HG03520 (cell line): ENCODE results near the gene GTF3C5.
"Not testable (repeated sequence)": the region's sequence is repeated elsewhere in the genome, so short reads cannot be mapped to it uniquely, and the experiment has no call there.

Source experiments
- ATAC-seq: cut with Tn5 transposase; IDR thresholded peaks from one replicate; pipeline ENCODE4 v1.9.1; 2021; ENCODE audit warnings: mild to moderate bottlenecking, moderate library complexity; ENCODE audit not compliant: unreplicated experiment

GTF3C5 gene

DNA sequence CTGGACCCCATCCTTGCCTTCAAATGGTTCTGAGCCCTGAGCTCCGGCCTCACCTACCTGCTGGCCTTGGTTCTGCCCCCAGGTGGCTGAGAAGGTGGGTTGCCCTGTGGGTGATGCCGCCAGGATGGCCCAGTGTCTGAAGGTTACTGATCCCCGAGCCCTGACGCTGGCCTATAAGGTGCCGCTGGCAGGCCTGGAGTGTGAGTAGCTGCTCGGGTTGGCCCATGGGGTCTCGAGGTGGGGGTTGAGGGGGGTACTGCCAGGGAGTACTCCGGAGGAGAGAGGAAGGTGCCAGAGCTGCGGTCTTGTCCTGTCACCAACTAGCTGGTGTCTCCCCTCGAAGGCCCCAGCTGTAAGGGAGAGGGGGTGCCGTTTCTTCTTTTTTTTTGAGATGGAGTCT lies 36.2 kb downstream of the GTF3C5 start:
- ATAC-seq, result no peak

DNA sequence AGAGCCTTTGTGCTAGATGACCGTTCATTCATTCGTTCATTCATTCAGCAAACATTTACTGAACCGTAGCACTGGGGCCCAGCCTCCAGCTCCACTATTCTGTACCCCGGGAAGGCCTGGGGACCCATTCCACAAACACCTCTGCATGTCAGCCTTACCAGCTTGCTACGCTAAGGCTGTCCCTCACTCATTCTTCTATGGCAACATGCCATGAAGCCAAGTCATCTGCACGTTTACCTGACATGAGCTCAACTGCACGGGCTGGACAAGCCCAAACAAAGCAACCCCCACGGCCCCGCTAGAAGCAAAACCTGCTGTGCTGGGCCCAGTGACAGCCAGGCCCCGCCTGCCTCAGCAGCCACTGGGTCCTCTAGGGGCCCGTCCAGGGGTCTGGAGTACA lies 37.0 kb downstream of the GTF3C5 start:
- no peak for ATAC-seq

DNA sequence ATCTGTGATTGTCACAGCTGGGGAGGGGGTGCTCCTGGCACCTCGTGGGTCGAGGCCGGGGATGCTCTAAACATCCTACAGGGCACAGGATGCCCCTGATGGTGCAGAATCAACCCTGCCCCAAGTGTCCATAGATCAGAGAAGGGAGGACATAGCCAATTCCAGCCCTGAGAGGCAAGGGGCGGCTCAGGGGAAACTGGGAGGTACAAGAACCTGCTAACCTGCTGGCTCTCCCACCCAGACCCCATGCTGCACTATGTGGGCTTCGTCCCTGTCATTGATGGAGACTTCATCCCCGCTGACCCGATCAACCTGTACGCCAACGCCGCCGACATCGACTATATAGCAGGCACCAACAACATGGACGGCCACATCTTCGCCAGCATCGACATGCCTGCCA lies 37.6 kb downstream of the GTF3C5 start:
- ATAC-seq, result not testable (repeated sequence)

DNA sequence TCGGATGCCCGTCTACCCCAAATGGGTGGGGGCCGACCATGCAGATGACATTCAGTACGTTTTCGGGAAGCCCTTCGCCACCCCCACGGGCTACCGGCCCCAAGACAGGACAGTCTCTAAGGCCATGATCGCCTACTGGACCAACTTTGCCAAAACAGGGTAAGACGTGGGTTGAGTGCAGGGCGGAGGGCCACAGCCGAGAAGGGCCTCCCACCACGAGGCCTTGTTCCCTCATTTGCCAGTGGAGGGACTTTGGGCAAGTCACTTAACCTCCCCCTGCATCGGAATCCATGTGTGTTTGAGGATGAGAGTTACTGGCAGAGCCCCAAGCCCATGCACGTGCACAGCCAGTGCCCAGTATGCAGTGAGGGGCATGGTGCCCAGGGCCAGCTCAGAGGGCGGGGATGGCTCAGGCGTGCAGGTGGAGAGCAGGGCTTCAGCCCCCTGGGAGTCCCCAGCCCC lies 39.7 kb downstream of the GTF3C5 start:
- ATAC-seq, result not testable (repeated sequence)

DNA sequence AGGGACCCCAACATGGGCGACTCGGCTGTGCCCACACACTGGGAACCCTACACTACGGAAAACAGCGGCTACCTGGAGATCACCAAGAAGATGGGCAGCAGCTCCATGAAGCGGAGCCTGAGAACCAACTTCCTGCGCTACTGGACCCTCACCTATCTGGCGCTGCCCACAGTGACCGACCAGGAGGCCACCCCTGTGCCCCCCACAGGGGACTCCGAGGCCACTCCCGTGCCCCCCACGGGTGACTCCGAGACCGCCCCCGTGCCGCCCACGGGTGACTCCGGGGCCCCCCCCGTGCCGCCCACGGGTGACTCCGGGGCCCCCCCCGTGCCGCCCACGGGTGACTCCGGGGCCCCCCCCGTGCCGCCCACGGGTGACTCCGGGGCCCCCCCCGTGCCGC lies 40.2 kb downstream of the GTF3C5 start:
- not testable (repeated sequence) for ATAC-seq

DNA sequence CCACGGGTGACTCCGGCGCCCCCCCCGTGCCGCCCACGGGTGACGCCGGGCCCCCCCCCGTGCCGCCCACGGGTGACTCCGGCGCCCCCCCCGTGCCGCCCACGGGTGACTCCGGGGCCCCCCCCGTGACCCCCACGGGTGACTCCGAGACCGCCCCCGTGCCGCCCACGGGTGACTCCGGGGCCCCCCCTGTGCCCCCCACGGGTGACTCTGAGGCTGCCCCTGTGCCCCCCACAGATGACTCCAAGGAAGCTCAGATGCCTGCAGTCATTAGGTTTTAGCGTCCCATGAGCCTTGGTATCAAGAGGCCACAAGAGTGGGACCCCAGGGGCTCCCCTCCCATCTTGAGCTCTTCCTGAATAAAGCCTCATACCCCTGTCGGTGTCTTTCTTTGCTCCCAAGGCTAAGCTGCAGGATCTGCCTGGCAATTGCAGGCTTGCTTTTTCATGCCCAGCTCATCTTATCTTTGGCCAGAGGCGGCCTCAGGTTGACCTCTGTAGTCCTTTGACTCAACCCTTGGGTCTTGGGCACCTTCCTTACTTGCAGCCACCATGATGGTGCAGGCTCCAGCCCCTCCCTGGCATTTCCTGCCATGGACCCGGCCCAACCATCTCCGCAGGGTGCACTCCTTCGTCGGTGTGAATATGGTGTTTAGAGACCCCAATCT lies 40.8 kb downstream of the GTF3C5 start:
- no peak for ATAC-seq

DNA sequence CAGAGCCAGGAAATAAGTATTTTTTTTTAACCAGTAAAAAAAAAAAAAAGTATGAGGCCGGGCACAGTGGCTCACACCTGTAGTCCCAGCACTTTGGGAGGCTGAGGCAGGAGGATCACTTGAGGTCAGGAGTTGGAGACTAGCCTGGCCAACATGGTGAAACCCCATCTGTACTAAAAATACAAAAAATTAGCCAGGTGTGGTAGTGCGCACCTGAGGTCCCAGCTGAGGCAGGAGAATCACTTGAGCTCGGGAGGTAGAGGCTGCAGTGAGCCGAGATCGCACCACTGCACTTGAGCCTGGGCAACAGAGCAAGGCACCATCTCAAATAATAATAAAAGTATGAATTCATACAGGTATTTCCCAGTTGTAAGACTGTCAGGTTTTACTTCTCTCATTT lies 41.4 kb downstream of the GTF3C5 start:
- not testable (repeated sequence) for ATAC-seq

DNA sequence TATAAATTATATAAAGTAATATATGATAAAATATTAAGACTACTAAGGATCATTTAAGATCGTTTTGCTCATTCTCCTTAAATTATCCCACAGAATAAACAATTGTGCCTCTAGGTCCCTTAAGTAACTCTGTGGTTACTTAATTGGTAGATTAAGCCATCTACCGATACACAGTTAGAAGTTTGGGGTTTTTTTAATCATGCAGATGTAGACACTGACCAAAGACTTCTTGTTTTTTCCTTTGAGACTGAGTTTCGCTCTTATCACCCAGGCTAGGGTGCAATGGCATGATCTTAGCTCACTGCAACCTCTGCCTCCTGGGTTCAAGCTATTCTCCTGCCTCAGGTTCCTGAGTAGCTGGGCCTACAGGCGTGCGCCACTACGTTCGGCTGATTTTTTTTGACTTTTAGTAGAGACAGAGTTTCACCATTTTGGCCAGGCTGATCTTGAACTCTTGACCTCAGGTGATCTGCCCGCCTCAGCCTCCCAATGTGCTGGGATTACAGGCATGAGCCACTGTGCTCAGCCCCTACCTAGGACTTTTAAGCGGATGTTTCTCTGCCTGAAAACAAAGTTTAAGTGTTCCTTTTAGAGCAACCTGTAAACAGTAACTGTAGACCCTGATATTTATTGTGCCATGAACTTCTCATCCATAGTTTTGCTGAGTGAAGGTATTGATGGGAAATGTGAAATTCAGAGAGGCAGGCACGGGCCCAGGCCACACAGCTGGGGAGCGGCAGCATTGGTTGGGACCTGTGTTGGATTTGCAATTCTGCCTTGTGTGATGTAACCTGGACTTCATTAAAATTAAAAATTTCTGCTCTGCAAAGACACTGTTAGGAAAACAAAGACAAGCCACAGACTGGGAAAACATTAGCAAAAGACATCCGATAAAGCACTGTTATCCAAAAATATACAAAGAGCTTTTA lies 42.6 kb downstream of the GTF3C5 start:
- ATAC-seq, result no peak

DNA sequence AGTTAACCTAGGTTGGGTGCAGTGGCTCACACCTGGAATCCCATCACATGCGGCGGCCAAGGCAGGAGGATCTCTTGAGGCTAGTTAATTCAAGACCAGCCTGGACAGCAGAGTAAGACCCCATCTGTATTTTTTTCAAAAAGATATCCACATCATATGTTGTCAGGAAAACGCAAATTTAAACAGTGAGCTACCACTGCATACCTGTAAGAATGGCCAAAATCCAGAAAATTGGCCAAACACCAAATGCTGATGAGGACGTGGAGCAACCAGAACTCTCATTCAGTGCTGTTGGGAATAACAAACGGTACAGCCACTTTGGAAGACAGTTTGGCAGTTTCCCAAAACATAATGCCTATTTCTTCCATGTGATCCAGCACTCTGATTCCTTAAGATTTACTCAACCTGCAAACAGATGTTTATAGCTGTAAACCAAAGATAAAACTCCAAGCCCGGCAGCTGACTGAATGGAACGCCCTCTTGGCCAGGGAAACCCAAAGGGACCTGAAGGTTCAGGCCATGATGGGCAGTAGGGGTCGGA lies 43.4 kb downstream of the GTF3C5 start:
- ATAC-seq, result no peak

DNA sequence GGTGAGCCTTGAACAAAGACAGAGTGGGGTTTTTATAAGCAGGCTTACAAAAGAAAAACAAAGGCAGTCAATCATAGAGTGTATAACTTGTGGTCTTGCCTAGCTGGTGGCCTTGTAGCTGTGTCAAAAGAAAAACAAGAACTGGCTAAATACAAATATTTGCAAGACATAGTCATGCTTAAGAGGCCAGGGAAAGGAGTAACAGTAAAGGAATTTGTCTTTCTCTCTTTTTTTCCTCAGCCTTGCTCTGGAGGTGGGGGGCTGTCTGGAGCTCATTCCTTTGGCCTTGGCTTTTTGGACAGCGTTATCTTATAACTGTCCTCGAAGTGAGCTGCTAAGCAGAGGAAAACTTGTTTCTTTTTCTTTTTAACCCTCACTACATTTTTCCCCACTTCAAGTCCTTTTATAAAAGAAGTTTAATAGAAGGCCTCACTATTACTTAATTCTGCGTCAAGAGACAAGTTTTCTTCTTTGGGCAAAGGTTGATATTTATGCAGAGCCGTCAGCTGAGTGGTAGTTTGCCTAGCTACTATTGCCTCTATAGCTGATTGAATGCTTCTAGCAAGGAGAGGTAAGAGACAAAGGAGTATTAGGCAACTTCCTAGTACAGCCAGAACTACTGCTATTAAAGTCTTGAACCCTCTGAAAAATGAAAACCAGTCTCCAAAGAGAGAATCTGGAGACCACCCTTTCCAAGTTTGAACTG lies 45.3 kb downstream of the GTF3C5 start:
- ATAC-seq, result no peak

DNA sequence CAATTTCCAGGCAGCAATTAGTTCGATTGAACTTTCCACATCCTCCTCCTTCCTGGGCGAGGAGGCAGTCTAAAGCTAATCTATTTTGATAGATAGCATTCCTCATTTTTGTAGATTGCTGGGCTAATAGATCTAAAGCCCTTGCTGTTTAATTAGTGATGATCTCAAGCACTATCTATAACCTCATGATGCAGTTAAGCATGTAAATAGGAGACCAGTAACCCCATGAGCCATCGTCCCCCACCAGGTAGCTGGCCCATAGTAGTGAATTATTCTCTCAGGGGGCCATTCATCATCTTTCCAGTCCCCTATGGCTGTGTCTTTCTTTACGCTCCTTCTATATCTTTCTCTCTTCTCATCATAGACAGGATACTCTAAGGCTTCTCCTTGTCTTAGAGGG lies 45.9 kb downstream of the GTF3C5 start:
- ATAC-seq, result no peak

DNA sequence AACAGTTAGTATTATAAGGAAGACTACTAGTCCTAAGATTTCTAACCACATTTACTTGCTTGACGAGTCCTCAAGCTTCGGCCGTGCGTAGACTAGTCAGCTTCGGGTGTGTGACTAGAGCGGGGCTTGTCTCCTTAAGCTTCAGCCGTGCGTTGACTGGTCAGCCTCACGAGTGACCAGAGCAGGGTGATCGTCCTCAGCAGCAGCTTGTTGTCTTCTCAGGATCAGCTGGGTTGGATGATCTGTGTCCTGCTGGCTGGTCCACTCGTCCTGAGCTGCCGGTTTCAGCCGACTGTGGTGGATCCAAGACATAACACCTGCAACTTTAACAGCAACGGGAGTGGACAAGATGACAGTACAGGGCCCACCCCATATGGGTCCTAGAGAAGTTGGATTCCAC lies 47.7 kb downstream of the GTF3C5 start:
- ATAC-seq, result no peak

DNA sequence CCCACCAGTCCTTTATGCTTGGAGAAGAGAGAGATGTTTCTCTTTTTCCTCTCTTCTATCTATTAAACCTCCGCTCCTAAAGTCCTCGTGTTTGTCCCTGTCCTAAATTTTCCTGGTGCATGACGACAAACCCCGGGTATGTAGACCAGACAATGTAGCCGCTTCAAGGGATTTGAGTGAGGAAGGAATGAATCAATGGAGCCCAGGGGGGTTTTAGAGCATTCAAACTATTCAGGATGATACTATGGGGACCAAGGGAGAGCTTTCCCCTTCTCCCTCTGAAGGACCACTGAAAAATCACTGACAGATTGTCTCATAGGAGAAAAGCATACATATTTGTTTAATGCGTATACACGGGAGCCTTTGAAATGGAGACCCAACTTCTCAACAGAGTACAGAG lies 49.4 kb downstream of the GTF3C5 start:
- no peak for ATAC-seq

DNA sequence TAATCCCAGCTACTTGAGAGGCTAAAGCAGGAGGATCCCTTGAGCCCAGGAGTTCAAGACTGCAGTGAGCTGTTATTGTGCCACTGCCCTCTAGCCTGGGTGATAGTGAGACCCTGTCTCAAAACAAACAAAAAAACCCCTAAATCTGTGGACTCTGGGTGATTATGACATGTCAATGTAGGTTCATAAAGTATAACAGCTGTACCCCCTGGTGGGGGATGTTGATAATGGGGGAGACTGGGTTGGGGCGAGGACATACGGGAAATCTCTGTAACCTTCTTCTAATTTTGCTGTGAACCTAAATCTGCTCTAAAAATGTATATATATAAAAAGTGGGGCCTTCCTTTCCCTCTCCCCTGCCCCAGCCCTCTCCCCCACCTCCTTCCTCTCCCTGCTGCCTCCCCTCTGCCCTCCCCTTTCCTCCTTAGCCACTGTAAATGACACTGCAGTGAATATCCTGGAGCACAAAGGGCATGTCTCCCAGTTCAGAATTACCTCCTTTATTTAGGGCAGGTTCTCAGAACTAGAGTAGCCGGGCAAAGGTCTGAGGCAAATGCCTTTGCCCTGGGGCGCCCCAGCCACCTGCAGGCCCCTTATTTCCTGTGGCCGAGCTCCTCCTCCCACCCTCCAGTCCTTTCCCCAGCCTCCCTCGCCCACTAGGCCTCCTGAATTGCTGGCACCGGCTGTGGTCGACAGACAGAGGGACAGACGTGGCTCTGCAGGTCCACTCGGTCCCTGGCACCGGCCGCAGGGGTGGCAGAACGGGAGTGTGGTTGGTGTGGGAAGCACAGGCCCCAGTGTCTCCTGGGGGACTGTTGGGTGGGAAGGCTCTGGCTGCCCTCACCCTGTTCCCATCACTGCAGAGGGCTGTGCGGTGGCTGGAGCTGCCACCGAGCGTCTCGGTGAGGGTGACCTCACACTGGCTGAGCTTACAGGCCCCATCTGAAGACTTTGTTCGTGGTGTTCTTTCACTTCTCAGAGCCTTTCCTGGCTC lies 50.3 kb downstream of the GTF3C5 start:
- not testable (repeated sequence) for ATAC-seq

DNA sequence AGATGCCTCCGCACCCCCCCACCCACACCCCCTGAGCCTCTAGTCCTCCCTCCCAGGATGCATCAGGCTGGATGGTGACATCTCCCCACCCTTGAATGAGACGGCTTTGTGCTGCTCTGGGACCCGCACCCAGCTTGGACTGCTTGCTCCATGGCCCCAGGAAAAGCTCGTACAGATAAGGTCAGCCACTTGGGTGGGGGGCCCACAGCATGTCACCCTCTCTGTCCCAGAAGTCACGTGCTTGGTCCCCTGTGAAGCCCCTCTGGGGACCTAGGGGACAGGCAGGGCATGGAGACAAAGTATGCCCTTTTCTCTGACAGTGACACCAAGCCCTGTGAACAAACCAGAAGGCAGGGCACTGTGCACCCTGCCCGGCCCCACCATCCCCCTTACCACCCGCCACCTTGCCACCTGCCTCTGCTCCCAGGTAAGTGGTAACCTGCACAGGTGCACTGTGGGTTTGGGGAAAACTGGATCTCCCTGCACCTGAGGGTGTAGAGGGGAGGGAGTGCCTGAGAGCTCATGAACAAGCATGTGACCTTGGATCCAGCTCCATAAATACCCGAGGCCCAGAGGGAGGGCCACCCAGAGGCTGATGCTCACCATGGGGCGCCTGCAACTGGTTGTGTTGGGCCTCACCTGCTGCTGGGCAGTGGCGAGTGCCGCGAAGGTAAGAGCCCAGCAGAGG lies 51.3 kb downstream of the GTF3C5 start:
- not testable (repeated sequence) for ATAC-seq

DNA sequence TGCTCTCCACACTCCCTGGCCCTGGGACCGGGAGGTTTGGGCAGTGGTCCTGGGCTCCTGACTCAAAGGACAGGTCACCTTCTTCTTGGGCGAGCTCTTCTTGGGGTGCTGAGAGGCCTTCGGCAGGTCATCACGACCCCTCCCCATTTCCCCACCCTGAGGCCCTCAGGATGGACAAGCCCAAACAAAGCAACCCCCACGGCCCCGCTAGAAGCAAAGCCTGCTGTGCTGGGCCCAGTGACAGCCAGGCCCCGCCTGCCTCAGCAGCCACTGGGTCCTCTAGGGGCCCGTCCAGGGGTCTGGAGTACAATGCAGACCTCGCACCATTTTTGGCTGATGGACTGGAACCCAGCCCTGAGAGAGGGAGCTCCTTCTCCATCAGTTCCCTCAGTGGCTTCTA lies 52.9 kb downstream of the GTF3C5 start:
- not testable (repeated sequence) for ATAC-seq

DNA sequence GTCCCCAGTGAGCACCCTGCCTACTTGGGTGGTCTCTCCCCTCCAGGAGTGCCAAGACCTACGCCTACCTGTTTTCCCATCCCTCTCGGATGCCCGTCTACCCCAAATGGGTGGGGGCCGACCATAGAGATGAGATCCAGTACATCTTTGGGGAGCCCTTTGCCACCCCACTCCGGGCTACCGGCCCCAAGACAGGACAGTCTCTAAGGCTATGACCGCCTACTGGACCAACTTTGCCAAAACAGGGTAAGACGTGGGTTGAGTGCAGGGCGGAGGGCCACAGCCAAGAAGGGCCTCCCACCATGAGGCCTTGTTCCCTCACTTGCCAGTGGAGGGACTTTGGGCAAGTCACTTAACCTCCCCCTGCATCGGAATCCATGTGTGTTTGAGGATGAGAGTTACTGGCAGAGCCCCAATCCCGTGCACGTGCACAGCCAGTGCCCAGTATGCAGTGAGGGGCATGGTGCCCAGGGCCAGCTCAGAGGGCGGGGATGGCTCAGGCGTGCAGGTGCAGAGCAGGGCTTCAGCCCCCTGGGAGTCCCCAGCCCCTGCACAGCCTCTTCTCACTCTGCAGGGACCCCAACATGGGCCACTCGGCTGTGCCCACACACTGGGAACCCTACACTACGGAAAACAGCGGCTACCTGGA lies 55.5 kb downstream of the GTF3C5 start:
- ATAC-seq, result not testable (repeated sequence)

DNA sequence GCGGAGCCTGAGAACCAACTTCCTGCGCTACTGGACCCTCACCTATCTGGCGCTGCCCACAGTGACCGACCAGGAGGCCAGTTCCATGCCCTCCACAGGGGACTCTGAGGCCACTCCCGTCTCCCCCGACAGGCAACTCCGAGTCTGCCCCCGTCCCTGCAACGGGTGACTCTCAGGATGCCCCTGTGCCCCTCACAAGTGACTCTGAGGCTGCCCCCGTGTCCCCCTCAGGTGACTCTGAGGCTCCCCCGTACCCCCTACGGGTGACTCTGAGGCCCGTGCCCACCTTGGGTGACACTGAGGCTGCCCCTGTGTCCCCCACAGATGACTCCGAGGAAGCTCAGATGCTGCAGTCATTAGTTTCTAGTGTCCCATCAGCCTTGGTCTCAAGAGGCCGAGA lies 56.1 kb downstream of the GTF3C5 start:
- ATAC-seq, result no peak
